Measurements from ENCODE around the gene CARMIL3.

Gene CARMIL3

GRCh38 chr14:24093901-24094840, 42.4 kb downstream of the CARMIL3 start, which contains the start of gene PCK2:
Gene PCK2 (plus strand): TSS chr14:24094311. CDS start chr14:24094406, 95 bp downstream.
- Histone ChIP-seq H3K36me3 (ENCODE audit: control insufficient read depth, insufficient read depth, low read length, severe bottlenecking) (peaks cover 13% of the 10 kb centered on the region), H3K4me1 (ENCODE audit: control insufficient read depth, insufficient read depth, low read length) (peaks cover 28% of the 10 kb centered on the region), H3K27me3 (replicated peaks; ENCODE audit: control insufficient read depth, insufficient read depth, low read length) (no peaks in the 10 kb centered on the region), H3K9me3 (ENCODE audit: control insufficient read depth, low read length) (no peaks in the 10 kb centered on the region), H3K4me3 (ENCODE audit: low read length) (peak within 1 kb of the TSS; percentile 91), H3K9ac (ENCODE audit: low read length) (peak within 1 kb of the TSS; percentile 94)
- peak; percentile 96 for DNase-seq (ENCODE audit: low read depth)

- no peaks in the 10 kb centered on the region for H3K9me3 ChIP-seq (ENCODE audit: control insufficient read depth, low read length)
These were observed 43.0 kb downstream of the CARMIL3 start for GRCh38 chr14:24094841-24095270.

GRCh38 chr14:24095271-24096068, 43.7 kb downstream of the CARMIL3 start:
- H3K9me3 ChIP-seq (ENCODE audit: control insufficient read depth, low read length): no peaks in the 10 kb centered on the region
- peaks cover 28% of the 10 kb centered on the region for H3K4me1 ChIP-seq (ENCODE audit: control insufficient read depth, insufficient read depth, low read length)
- H3K9ac ChIP-seq (ENCODE audit: low read length): peak overlapping the region; percentile 94
- DNase-seq (ENCODE audit: low read depth): peak; percentile 55
- peaks cover 26% of the 10 kb centered on the region for H3K36me3 ChIP-seq (ENCODE audit: control insufficient read depth, insufficient read depth, low read length, severe bottlenecking)
- H3K27me3 ChIP-seq (replicated peaks; ENCODE audit: control insufficient read depth, insufficient read depth, low read length): no peaks in the 10 kb centered on the region
- H3K4me3 ChIP-seq (ENCODE audit: low read length): peak overlapping the region; percentile 91

More at GRCh38 chr14:24094841-24095270, 43.0 kb downstream of the CARMIL3 start:
- H3K27me3 ChIP-seq (replicated peaks; ENCODE audit: control insufficient read depth, insufficient read depth, low read length): no peaks in the 10 kb centered on the region
- H3K9ac ChIP-seq (ENCODE audit: low read length): peak overlapping the region; percentile 94
- peaks cover 20% of the 10 kb centered on the region for H3K36me3 ChIP-seq (ENCODE audit: control insufficient read depth, insufficient read depth, low read length, severe bottlenecking)
- H3K4me3 ChIP-seq (ENCODE audit: low read length): peak overlapping the region; percentile 91
- peaks cover 28% of the 10 kb centered on the region for H3K4me1 ChIP-seq (ENCODE audit: control insufficient read depth, insufficient read depth, low read length)
- DNase-seq (ENCODE audit: low read depth): no peak

DNA sequence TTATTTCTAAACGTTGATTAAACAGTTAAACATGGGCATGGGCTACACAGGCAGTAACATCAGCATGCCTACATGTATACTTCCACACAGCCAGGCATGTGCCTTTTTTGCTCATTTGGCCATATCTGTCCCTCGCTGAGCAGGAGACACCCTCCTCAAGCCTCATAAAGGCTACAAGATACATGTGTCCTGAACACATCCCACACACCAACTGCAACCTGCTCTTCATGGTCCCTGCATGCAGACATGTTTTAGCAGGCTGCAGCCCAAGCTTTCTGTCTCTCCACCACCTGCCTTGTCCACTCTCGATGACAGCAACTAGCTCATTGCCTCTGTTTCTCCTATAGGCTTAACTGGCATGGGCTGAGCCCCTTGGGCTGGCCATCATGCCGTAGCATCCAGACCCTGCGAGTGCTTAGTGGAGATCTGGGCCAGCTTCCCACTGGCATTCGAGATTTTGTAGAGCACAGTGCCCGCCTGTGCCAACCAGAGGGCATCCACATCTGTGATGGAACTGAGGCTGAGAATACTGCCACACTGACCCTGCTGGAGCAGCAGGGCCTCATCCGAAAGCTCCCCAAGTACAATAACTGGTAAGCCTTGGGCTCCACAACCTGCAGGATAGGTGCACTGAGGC, 44.9 kb downstream of the CARMIL3 start:
- DNase-seq (ENCODE audit: low read depth): no peak
- H3K4me1 ChIP-seq (ENCODE audit: control insufficient read depth, insufficient read depth, low read length): peaks cover 28% of the 10 kb centered on the region

GRCh38 chr14:24098229-24098926, 46.6 kb downstream of the CARMIL3 start:
- peaks cover 49% of the 10 kb centered on the region for H3K36me3 ChIP-seq (ENCODE audit: control insufficient read depth, insufficient read depth, low read length, severe bottlenecking)
- no peaks in the 10 kb centered on the region for H3K9me3 ChIP-seq (ENCODE audit: control insufficient read depth, low read length)
- DNase-seq (ENCODE audit: low read depth): no peak
- H3K4me1 ChIP-seq (ENCODE audit: control insufficient read depth, insufficient read depth, low read length): peaks cover 14% of the 10 kb centered on the region
- no peaks in the 10 kb centered on the region for H3K27me3 ChIP-seq (replicated peaks; ENCODE audit: control insufficient read depth, insufficient read depth, low read length)
- H3K4me3 ChIP-seq (ENCODE audit: low read length): no peak overlapping the region
- no peak overlapping the region for H3K9ac ChIP-seq (ENCODE audit: low read length)

More for the DNA sequence above, 44.9 kb downstream of the CARMIL3 start:
- Histone ChIP-seq H3K27me3 (replicated peaks; ENCODE audit: control insufficient read depth, insufficient read depth, low read length) (no peaks in the 10 kb centered on the region), H3K9me3 (ENCODE audit: control insufficient read depth, low read length) (no peaks in the 10 kb centered on the region), H3K9ac (ENCODE audit: low read length) (no peak overlapping the region), H3K36me3 (ENCODE audit: control insufficient read depth, insufficient read depth, low read length, severe bottlenecking) (peaks cover 38% of the 10 kb centered on the region), H3K4me3 (ENCODE audit: low read length) (no peak overlapping the region)

- Histone ChIP-seq H3K36me3 (ENCODE audit: control insufficient read depth, insufficient read depth, low read length, severe bottlenecking) (peaks cover 57% of the 10 kb centered on the region), H3K9ac (ENCODE audit: low read length) (no peak overlapping the region), H3K9me3 (ENCODE audit: control insufficient read depth, low read length) (no peaks in the 10 kb centered on the region), H3K27me3 (replicated peaks; ENCODE audit: control insufficient read depth, insufficient read depth, low read length) (no peaks in the 10 kb centered on the region), H3K4me1 (ENCODE audit: control insufficient read depth, insufficient read depth, low read length) (peaks cover 10% of the 10 kb centered on the region), H3K4me3 (ENCODE audit: low read length) (no peak overlapping the region)
- DNase-seq (ENCODE audit: low read depth): no peak
These were observed 47.4 kb downstream of the CARMIL3 start for GRCh38 chr14:24098927-24099813.

DNA sequence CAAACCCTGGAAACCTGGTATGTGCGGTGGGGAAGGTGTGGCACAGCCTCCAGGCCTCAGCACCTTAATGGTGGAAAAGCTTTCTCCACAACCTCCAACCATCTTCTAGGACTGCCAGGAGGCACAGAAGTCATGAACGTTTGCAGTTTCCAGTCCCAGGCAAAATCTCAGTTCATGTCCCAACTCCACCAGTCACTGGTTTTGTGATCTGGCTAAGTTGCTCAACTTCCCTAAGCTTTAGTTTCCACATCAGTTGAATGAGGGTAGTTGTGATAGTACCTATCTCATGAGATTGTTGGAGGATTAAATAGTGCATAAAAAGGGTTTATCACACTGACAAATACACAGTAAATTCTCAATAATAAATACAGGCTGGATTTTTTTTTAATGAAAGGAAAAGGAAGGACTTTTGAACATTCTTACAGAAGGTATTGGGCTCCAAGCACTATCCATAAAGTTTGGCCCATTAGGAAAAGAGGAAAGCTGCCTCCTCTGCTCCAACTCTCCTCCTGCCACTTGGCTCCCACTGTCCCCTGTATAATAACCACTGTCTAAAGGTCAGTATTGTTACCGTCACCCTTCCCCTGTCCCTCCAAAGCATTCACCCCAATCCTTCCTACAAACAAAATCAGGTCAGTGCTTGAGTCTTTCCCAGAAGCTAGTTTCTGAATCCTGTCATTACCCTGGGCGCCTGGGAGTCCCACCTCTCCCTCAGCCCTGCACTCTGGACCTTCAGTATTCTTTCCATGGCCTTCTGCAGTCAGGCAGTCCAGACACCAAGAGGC, 48.6 kb downstream of the CARMIL3 start:
- peaks cover 61% of the 10 kb centered on the region for H3K36me3 ChIP-seq (ENCODE audit: control insufficient read depth, insufficient read depth, low read length, severe bottlenecking)

DNA sequence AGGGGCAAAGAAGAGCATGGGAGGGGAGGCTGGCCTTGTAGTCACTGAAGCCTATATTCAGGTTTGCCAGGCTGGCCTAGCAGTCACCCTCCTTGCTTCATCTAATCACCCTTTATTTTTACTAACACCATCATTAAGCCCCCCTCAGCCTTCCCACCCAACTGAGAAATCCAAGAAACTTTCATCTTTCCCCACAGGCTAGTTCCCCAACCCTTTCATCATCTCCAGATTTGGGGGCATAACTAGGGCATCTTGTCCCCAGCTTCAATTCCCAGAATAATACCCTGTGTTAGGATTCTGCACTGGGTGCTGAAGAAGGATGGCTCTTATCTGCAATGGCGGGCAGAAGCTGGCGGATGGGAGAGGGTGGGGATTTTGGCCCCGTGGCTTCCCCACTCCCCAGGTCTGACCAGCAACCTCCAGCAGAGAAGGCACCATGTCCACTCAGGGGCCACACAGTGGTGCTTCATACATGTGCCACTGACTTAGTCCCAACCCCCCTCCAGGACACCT, 49.2 kb downstream of the CARMIL3 start:
- no peak overlapping the region for H3K4me3 ChIP-seq (ENCODE audit: low read length)
- no peaks in the 10 kb centered on the region for H3K9me3 ChIP-seq (ENCODE audit: control insufficient read depth, low read length)
- H3K36me3 ChIP-seq (ENCODE audit: control insufficient read depth, insufficient read depth, low read length, severe bottlenecking): peaks cover 61% of the 10 kb centered on the region
- H3K27me3 ChIP-seq (replicated peaks; ENCODE audit: control insufficient read depth, insufficient read depth, low read length): no peaks in the 10 kb centered on the region
- no peak overlapping the region for H3K9ac ChIP-seq (ENCODE audit: low read length)
- DNase-seq (ENCODE audit: low read depth): no peak
- no peaks in the 10 kb centered on the region for H3K4me1 ChIP-seq (ENCODE audit: control insufficient read depth, insufficient read depth, low read length)

More for the DNA sequence above, 48.6 kb downstream of the CARMIL3 start:
- H3K9ac ChIP-seq (ENCODE audit: low read length): no peak overlapping the region
- no peaks in the 10 kb centered on the region for H3K9me3 ChIP-seq (ENCODE audit: control insufficient read depth, low read length)
- no peak for DNase-seq (ENCODE audit: low read depth)
- no peaks in the 10 kb centered on the region for H3K27me3 ChIP-seq (replicated peaks; ENCODE audit: control insufficient read depth, insufficient read depth, low read length)
- H3K4me1 ChIP-seq (ENCODE audit: control insufficient read depth, insufficient read depth, low read length): peaks cover 5% of the 10 kb centered on the region
- no peak overlapping the region for H3K4me3 ChIP-seq (ENCODE audit: low read length)

GRCh38 chr14:24102357-24103048, 50.7 kb downstream of the CARMIL3 start:
- H3K9ac ChIP-seq (ENCODE audit: low read length): no peak overlapping the region
- H3K27me3 ChIP-seq (replicated peaks; ENCODE audit: control insufficient read depth, insufficient read depth, low read length): no peaks in the 10 kb centered on the region
- H3K36me3 ChIP-seq (ENCODE audit: control insufficient read depth, insufficient read depth, low read length, severe bottlenecking): peaks cover 61% of the 10 kb centered on the region
- H3K9me3 ChIP-seq (ENCODE audit: control insufficient read depth, low read length): no peaks in the 10 kb centered on the region
- DNase-seq (ENCODE audit: low read depth): no peak
- no peak overlapping the region for H3K4me3 ChIP-seq (ENCODE audit: low read length)
- H3K4me1 ChIP-seq (ENCODE audit: control insufficient read depth, insufficient read depth, low read length): no peaks in the 10 kb centered on the region
